Spleen (tissue), 11 donors: Measurements from ENCODE around the gene GPR6. TPM values are rescaled to one million over a fixed set of nuclear protein-coding genes. Genes with fewer than 3 reads are reported as not detected.

Experiments
- DNase-seq: peaks from one replicate; pipeline ENCODE4 v3.0.0-alpha.2; 2020
- H3K27ac ChIP-seq, 8 donors: fragments of 200-600 bp; sonication (generic) in 7 of 8; 1 replicate in 4 of 8; 2 replicates in 4 of 8; pipeline versions ENCODE4 v1.5.0 to v1.8.0; 2016 to 2021; ENCODE audit warnings: inconsistent platforms in 4 of 8, mild to moderate bottlenecking in 4 of 8, moderate library complexity in 1 of 8
- H3K27me3 ChIP-seq, 7 donors: fragments of 200-600 bp; sonication (generic) in 6 of 7; replicated peaks in 1 of 7; 1 replicate in 4 of 7; 2 replicates in 3 of 7; pipeline versions ENCODE4 v1.5.0 to v1.8.0; 2016 to 2021; ENCODE audit warnings: inconsistent platforms in 3 of 7, mild to moderate bottlenecking in 1 of 7
- H3K36me3 ChIP-seq, 6 donors: fragments of 200-600 bp; sonication (generic) in 5 of 6; 1 replicate in 4 of 6; 2 replicates in 2 of 6; pipeline versions ENCODE4 v1.5.0 to v1.8.0; 2016 to 2021; ENCODE audit warnings: inconsistent platforms in 2 of 6
- H3K4me1 ChIP-seq, 6 donors: fragments of 200-600 bp; sonication (generic) in 5 of 6; 1 replicate in 3 of 6; 2 replicates in 3 of 6; pipeline versions ENCODE4 v1.5.0 to v1.8.0; 2016 to 2021; ENCODE audit warnings: inconsistent platforms in 3 of 6
- H3K4me3 ChIP-seq, 8 donors: fragments of 200-600 bp; sonication (generic) in 7 of 8; 1 replicate in 4 of 8; 2 replicates in 4 of 8; pipeline versions ENCODE4 v1.5.0 to v1.8.0; 2016 to 2021; ENCODE audit warnings: inconsistent platforms in 4 of 8, mild to moderate bottlenecking in 4 of 8, moderate library complexity in 2 of 8
- H3K9me3 ChIP-seq, 8 donors: fragments of 200-600 bp; sonication (generic) in 7 of 8; 1 replicate in 4 of 8; 2 replicates in 4 of 8; pipeline versions ENCODE4 v1.5.0 to v1.8.0; 2016 to 2021; ENCODE audit warnings: inconsistent platforms in 4 of 8
- CTCF ChIP-seq, 11 experiments: fragments of 200-600 bp in 7 of 11; fragments of 450-650 bp in 4 of 11; sonication (generic) in 4 of 11; IDR thresholded peaks in 8 of 11; conservative IDR thresholded peaks in 3 of 11; 1 replicate in 7 of 11; 2 replicates in 4 of 11; pipeline versions ENCODE4 v1.4.0 to v1.8.0; 2016 to 2021; ENCODE audit warnings: antibody characterized with exemption in 11 of 11, inconsistent platforms in 4 of 11, mild to moderate bottlenecking in 1 of 11
- POLR2A ChIP-seq, 3 donors: fragments of 450-650 bp; IDR thresholded peaks; one replicate each; pipeline ENCODE4 v1.5.1; 2017; ENCODE audit warnings: antibody characterized with exemption in 3 of 3, mild to moderate bottlenecking in 1 of 3
- POLR2AphosphoS5 ChIP-seq, 3 donors: sonication (generic); formaldehyde crosslinking; IDR thresholded peaks; one replicate each; pipeline ENCODE4 v1.5.1; 2017; ENCODE audit warnings: antibody characterized with exemption in 3 of 3
- WGBS, 5 donors: extraction: QIAGEN DNeasy Blood & Tissue Kit in 3 of 5; methylation state at CpG; one replicate each; pipeline versions ENCODE4 v1.1.5 to v1.1.7; 2013 to 2018; 5-methylcytosine and 5-hydroxymethylcytosine counted together
- intact Hi-C: fragments of 100-400 bp; cut with DNase I; formaldehyde crosslinking; loops from one replicate; pipeline ENCODE4 v1.15.0; 2023; ENCODE audit warnings: low total_unique reads
- polyA plus RNA-seq, 3 donors: library from polyadenylated mRNA; stranded (reverse); fragments of 200-250 nt; gene quantifications; one replicate each; pipeline ENCODE4 v1.2.1, GENCODE V29; 2013
- total RNA-seq, 7 donors: library from RNA; depleted of rRNA in 3 of 7; stranded (reverse); fragments of >200 nt in 3 of 7; fragmentation: NEBNext Ultra II Directional in 4 of 7; extraction: Animal tissue kit (Norgen Biotek cat#: 25700) in 4 of 7; gene quantifications; one replicate each; pipeline versions ENCODE4 v1.1.0 to v1.2.1, GENCODE V29; 2016 to 2021
- donor health status: healthy with polysubstance abuse.
- donor health status: DM: no; HTN: no; CAD: no; lungs with moderate emphysema.
- donor health status: DM: no; HTN: no; CAD: no.
- donor health status: Bipolar disorder and iron deficiency.
- donor health status: healthy.
- donor health status: DM: no; HTN: no; CAD: no.
- donor health status: DM: yes; HTN: yes; CAD: no.

The GPR6 gene
- total and polyA plus RNA-seq, 10 donors, result not detected

- no peak for TF ChIP-seq POLR2A (IDR thresholded peaks at IDR 0.05)
- no peak for TF ChIP-seq POLR2AphosphoS5 (IDR thresholded peaks at IDR 0.05)
- no peak for TF ChIP-seq CTCF (IDR thresholded peaks at IDR 0.05 in 8 of 11, conservative IDR thresholded peaks at IDR 0.05 in 3 of 11)
- Histone ChIP-seq H3K27me3 (no peaks in the 10 kb centered on the region), H3K4me1 (no peaks in the 10 kb centered on the region), H3K9me3 (peaks cover 0 to 16% (median 3%) of the 10 kb centered on the region in 8 donors), H3K4me3 (no peak overlapping the region), H3K36me3 (no peaks in the 10 kb centered on the region), H3K27ac (no peak overlapping the region)
- intact Hi-C loops, result no loop called here
- DNase-seq, result no peak
- WGBS, 5 donors, result 94 to 98% (median 98%) methylated on average over 2 of the region's 2 CpGs
These were observed 13.2 kb upstream of the GPR6 start for GRCh38 chr6:109964949-109965348.

- Histone ChIP-seq H3K4me1 (no peaks in the 10 kb centered on the region), H3K9me3 (peaks cover 0 to 16% (median 3%) of the 10 kb centered on the region in 8 donors), H3K36me3 (no peaks in the 10 kb centered on the region), H3K27me3 (no peaks in the 10 kb centered on the region), H3K27ac (no peak overlapping the region), H3K4me3 (no peak overlapping the region)
- no peak for TF ChIP-seq POLR2AphosphoS5 (IDR thresholded peaks at IDR 0.05)
- no peak for TF ChIP-seq CTCF (IDR thresholded peaks at IDR 0.05 in 8 of 11, conservative IDR thresholded peaks at IDR 0.05 in 3 of 11)
- TF ChIP-seq POLR2A (IDR thresholded peaks at IDR 0.05), result no peak
- no peak for DNase-seq
- 93 to 100% (median 97%) methylated on average over 1 of the region's 1 CpG for WGBS, 5 donors
- intact Hi-C loops, result no loop called here
These were observed 11.8 kb upstream of the GPR6 start for GRCh38 chr6:109966299-109966698.

GRCh38 chr6:109977791-109978173 lies 329 bp upstream of the GPR6 start:
- no peak for DNase-seq
- TF ChIP-seq CTCF (IDR thresholded peaks at IDR 0.05 in 8 of 11, conservative IDR thresholded peaks at IDR 0.05 in 3 of 11) (no peak), POLR2A (IDR thresholded peaks at IDR 0.05) (no peak), POLR2AphosphoS5 (IDR thresholded peaks at IDR 0.05) (no peak)
- Histone ChIP-seq H3K36me3 (no peaks in the 10 kb centered on the region), H3K27ac (no peak overlapping the region), H3K9me3 (peaks cover 0 to 5% (median 0%) of the 10 kb centered on the region in 8 donors), H3K27me3 (peaks cover 6 to 76% (median 36%) of the 10 kb centered on the region in 7 donors), H3K4me1 (peaks cover 0 to 11% (median 3%) of the 10 kb centered on the region in 6 donors), H3K4me3 (no peak overlapping the region)
- 19 to 30% (median 21%) methylated on average over 7 to 9 of the region's 9 CpGs for WGBS, 5 donors
- intact Hi-C loops, result no loop called here

- no peak for DNase-seq
- H3K9me3 ChIP-seq, result peaks cover 0 to 5% (median 0%) of the 10 kb centered on the region in 8 donors
- no peak overlapping the region for H3K27ac ChIP-seq
- peaks cover 0 to 11% (median 3%) of the 10 kb centered on the region in 6 donors for H3K4me1 ChIP-seq
- 16 to 33% (median 17%) methylated on average over 28 to 81 of the region's 81 CpGs for WGBS, 5 donors
- intact Hi-C loops, result no loop called here
- H3K36me3 ChIP-seq, result no peaks in the 10 kb centered on the region
- TF ChIP-seq POLR2A (IDR thresholded peaks at IDR 0.05) (no peak), CTCF (IDR thresholded peaks at IDR 0.05 in 8 of 11, conservative IDR thresholded peaks at IDR 0.05 in 3 of 11) (no peak), POLR2AphosphoS5 (IDR thresholded peaks at IDR 0.05) (no peak)
- H3K27me3 ChIP-seq, result peaks cover 6 to 73% (median 36%) of the 10 kb centered on the region in 7 donors
- H3K4me3 ChIP-seq, result peak overlapping the region in 1 of 8 donors; percentile 7
These were observed 1.2 kb downstream of the GPR6 start for GRCh38 chr6:109979033-109979921.
